Erythroblast (primary cell): ENCODE measurements around the gene FASN.

Source experiments
- DNase-seq, 2 experiments: peaks; one replicate each; lab custom pipeline; 2025; lab: John Stamatoyannopoulos, UW
- GATA1 ChIP-seq: IDR thresholded peaks from 2 replicates; pipeline ENCODE4 v1.6.1; 2011; ENCODE audit warnings: low read depth, mild to moderate bottlenecking, control low read depth, low read length, moderate library complexity
- POLR2A ChIP-seq: IDR thresholded peaks from 2 replicates; pipeline ENCODE4 v1.6.1; 2011; ENCODE audit warnings: mild to moderate bottlenecking, low read length

FASN gene

DNA sequence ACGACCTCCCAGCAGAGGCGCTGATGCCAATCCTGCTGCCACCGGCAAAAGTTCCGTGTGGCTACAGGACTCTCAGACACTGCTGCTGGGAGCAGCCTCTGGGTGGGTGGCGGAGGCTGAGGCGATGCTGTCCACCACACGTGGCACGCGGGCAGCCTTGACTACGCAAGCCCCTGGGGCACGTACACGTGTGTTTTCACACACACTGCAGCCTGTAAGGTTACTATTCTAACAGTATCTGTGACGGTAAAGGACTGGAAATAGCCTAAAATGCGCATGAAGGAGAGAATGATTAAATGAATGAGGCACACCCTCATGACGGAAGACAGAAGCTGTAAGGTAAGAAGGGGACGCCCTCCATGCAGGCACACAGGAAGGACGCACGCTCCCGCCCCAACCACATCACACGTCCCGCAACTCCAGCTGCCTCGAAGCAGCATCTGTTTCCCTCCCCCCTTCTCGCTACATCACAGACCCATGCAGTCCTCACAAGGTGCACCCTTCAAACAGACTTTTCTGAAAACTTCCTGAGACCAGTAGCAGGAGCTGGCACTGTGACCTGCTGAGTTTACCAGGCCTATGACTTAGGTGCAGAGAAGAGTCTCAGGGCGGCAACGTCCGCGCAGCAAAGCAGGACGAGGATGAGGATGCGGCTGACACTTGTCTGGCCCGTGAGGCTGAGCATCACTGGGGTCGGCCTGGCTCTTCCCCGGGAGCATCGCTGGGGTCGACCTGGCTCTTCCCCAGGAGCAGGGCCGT, 28.7 kb upstream of the FASN start:
- DNase-seq: no peak
- TF ChIP-seq GATA1 (no peak), POLR2A (no peak)

DNA sequence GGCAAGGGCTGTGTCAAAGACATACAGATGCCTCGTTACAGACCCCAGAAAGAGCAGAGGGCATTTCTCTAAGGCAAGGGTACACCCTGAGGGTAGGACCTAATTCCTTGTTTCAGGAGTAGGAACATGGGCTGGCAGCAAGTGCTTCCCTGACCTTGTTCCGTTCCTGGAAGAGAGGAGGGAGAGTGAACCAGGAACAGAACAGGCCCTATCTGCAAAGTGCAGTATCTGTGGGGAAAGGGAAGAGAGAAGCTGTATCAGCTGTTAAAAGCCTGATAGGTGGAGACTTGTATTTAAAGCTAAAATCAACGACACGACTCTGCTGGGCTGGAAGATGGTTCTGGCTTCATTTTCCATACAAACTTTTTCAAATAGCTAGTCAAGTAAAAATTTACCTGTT, 26.1 kb upstream of the FASN start:
- TF ChIP-seq POLR2A (no peak), GATA1 (no peak)

DNA sequence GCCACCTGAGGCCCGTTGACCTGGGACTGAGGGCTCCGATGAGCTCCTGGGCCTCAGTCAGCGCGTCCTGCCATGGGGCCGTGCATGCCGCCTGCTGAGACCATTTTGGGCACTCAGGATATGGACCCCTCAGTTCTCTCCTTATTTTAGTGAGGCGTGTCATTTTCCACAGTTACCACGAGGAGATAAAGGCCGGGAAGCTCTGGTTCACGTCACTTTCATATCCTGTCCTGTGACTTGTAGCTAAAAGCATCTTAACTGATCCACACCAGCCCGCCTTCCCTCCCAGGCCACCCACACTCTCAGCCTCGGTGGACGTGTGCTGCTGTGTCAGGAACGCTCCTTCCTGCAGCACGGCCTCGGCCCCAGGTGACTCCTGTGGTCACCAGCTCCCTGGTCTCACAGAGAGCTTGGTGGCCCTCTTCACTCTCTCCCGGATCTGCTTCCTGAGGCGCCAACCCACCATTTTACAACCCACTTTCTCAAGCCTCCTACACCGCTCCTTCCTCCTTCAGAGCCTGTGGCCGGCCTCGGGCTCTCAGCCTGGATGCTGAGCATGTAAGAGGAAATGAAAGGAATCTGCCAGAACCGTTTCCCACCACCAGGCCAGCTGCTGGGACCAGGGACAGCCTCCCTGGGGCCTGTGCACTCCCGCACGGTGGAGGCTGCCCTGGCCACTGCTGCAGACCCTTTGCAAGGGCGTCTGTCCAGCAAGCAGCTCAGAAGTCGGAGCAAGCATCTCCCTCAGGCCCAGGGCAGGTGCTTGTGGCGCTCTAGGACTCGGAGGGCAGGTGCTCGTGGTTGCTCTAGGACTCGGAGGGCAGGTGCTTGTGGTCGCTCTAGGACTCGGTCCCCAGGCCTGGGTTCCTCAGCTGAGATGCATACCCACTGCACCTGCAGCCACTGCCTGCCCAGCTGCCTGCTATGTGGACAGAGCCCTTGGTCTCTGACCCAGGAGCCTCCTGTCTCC, 23.9 kb upstream of the FASN start:
- no peak for TF ChIP-seq GATA1
- TF ChIP-seq POLR2A: no peak
- DNase-seq: no peak

More for the DNA sequence above, 26.1 kb upstream of the FASN start:
- no peak for DNase-seq

DNA sequence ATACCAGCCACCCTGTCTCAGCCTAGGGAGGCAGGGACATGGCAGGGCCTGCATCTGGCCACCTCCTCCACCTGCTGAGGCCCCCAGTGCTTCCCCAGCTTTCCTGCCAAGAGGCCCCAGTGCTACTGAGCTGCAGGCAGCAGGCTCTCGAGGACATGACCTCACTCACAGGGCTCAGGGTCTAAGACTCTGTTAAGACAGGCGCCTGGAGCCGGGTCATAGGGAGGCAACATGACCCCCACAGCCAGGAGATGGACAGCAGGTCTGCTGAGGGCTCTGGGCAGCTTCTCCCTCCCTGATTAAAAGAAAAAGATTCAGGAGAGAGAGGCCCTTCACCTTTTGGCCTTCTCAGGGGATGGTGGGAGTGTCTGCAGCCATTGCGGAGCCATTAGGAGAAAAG, 23.2 kb upstream of the FASN start:
- TF ChIP-seq GATA1 (no peak), POLR2A (no peak)
- DNase-seq: no peak

DNA sequence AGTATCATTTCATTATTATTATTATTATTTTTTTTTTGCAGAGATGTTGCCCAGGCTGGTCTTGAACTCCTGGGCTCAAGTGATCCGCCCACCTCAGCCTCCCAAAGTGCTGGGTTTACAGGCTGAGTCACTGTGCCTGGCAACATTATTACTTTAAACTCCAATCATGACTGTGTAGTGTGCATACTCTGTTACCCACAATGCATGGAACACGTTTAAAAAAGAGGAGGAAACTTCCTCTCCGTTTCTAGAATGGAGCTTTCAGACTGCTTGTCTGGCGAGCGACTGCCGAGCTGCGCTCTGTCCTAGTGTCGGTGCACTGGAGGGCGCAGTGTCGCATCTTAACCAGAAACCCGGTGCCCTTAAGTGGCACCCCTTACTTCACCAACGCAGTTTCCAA, 22.1 kb upstream of the FASN start:
- peak; percentile 40 to 58 for DNase-seq
- TF ChIP-seq POLR2A (no peak), GATA1 (no peak)

DNA sequence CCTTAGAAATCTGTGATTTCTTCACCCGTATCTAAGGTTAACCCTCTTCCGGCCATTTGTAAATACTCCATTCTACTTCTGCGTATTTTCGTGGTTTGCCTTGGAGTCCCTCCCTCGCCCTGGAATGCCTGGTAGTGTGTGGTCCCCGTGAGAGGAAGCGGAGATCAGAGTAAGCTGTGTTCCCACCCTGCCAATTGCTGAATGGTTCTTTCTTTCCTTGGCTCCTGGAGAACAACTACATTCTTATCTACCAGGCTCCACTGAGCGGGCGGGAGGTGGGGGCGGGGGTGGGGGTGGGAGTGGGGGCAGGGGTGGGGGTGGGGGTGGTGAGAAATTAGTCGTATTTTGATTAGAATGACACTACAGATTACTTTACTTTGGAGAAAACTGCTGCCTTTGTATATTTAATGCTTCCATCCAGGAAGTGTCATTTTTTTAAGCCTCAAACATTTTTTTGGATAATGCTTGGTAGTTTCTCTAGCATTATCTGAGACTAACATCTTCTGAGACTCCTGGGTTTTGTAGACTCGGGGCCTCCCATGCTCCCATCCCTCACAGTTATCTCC, 20.9 kb upstream of the FASN start:
- TF ChIP-seq POLR2A (no peak), GATA1 (no peak)
- DNase-seq: no peak

DNA sequence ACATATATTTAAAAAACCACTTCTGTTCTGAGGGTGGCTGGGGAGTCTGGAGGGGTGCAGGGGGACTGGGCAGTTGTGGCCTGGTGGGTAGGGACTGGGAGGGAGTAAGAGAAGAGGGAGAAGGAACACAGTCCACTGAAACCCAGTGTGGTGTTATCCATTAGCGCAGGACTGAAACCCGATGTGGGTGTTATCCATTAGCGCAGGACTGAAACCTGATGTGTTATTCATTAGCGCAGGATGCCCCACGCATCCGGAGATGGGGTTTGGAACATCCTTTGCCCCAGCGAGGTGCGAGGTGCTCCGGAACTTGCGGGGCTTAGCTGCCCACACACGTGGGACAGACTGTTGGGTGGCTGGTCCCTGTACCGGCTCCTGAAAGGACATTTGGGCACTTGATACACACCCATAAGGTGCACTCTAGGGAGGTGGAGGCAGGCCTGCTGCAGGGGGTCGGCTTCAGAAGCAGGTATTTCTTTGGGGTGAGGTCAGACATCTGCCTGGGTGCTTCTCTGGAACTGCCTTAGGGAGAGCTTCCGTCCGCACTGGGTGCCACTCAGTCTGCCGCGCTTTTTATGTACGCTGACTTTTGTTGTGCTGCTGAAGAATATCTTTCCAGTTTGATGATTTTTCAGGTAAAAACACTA, 20.3 kb upstream of the FASN start:
- DNase-seq: no peak
- TF ChIP-seq POLR2A (no peak), GATA1 (no peak)

DNA sequence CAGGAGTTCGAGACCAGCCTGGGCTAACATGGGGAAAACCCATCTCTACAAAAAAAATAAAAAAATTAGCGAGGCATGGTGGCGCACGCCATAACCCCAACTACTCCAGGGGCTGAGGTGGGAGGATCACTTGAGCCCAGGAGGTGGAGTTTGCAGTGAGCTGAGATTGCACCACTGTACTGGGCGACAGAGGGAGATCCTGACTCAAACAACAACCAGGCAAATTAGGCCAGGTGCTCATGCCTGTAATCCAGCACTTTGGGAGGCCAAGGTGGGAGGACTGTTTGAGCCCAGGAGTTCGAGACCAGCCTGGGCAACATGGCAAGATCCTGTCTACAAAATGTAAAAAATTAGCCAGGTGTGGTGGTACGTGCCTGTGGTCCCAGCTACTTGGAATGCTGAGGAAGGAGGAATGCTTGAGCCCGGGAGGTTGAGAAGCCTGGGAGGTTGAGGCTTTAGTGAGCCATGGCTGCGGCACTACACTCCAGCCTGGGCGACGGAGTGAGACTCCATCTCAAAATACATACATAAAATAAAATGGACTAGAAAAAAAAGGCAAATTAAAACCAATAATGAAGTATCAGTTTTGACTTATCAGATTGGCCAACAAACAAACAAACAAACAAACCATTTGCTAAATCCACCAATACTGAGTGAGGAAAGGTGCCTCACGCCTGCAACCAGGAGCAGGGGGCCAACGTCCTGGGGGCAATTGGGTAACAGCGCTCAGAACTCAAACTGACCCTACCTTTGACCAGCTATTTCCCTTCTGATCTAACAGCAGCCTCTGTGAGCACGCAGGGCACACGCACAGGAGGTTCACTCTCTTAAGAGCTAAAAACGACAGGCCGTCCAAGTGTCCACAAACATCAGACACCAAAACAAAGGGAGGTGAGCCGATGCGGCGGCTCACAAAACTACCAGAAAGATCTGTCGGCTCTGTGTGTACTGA, 19.4 kb upstream of the FASN start:
- no peak for TF ChIP-seq POLR2A
- no peak for TF ChIP-seq GATA1
- no peak for DNase-seq

DNA sequence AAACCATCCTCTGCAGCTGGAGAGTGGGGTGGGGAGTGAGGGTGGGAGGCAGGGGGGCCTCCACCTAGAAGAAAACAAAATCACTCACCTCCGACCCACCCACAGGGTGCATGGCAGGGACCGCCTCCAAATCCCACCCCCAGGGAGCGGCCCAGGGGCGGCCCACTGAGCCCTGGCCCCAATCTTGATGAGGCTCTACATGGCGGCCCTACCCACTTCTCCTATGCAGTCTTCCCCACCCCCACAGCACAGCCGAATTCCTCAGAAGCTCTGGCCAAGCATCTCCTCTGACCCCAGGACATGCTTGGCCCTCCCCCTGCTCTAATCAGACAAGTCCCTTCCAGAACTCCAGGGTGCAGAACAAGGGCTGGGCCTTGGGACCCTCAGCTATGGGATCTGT, 18.2 kb upstream of the FASN start:
- no peak for TF ChIP-seq GATA1
- no peak for TF ChIP-seq POLR2A
- DNase-seq: no peak

DNA sequence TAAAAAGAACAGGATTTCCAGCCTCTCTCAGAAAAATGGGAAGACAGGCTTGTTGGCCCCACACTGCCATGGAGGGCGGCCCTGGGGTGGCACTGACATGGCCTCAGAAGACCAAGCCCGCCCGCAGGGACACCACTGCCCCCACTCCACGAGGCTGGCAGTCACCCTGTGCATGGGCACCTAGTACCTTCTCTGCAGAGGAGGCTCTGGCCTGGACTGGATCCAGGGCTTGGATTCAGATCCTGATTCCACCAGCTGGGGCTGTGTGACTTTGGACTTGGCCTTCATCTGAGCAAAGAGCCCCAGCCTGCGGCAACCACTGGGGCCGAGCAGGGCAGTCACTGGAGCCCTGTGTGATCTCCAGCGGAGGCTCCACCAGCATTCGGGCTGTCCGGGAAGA, 16.8 kb upstream of the FASN start:
- TF ChIP-seq GATA1 (no peak), POLR2A (no peak)
- DNase-seq: no peak

DNA sequence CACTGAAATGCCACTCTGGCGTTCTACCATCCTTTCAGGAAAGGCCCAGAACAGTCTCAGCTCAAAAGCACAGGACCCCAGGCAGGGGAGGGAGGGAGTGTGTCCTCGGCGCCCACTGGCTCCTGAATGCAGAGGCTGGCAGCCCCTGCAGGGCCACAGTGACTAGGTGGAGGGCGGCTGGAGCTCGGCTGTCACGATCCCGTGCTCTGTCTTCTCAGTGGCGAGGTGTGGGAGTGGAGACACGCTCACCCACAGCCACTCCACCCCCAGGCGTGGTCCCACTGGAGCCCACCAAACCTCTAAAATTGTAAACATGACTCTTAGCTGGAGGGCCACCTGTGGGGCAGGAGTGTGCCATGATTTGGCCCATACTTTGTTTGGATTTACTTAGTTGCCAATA, 16.4 kb upstream of the FASN start:
- DNase-seq: no peak
- no peak for TF ChIP-seq GATA1

DNA sequence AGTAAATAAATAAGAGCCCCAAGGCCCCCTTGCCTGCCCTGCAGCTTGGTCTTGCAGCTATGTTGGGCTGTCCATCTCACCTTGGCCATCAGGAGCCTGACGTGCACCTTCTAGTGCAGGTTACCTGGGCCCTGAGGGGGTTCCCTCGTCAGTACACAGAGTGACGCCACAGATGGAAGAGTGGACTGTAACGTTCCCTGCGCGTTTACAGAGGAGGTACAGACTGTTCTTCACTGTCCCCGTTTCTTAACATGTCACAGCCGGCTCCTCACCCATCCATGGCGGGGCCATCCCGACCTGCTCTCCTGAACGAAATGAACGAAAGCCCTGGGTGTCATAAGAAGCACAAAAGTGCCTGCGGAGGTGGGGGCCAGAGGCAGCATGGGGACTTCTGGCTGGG, 15.9 kb upstream of the FASN start:
- DNase-seq: no peak
- TF ChIP-seq POLR2A (no peak), GATA1 (no peak)

DNA sequence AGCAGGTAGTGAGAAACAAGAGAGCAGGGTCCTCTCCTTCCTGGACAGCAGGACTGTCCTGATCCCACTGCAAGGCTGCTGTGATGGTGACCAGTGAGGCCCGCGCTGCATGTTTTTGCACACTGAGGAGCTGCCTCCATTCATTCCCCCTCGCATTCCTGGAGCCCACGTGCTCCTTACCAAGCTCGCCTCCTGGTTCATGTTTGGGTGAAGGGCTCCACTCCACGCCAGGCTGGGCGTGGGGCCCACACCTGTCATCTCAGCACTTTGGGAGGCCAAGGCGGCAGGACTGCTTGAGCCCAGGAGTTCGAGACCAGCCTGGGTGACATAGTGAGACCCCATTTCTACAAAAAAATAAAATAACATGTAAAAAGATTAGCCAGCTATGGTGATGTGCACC, 15.4 kb upstream of the FASN start:
- no peak for DNase-seq
- no peak for TF ChIP-seq GATA1
- TF ChIP-seq POLR2A: no peak
